Right atrium auricular region (tissue), 2 donors: ENCODE measurements around the gene GEMIN4. TPM values are rescaled to one million over a fixed set of nuclear protein-coding genes. Genes with fewer than 3 reads are reported as not detected.

Source experiments
- DNase-seq: peaks from one replicate; pipeline ENCODE4 v3.0.0-alpha.2; 2019; ENCODE audit warnings: low spot score
- H3K27ac ChIP-seq, 2 donors: fragments of 200-600 bp; sonication (generic); 1 replicate in 1 of 2; 2 replicates in 1 of 2; pipeline ENCODE4 v1.5.1; 2016 to 2019
- H3K27me3 ChIP-seq, 2 donors: fragments of 200-600 bp; sonication (generic); one replicate each; pipeline versions ENCODE4 v1.5.1 to v1.6.0; 2017 to 2019
- H3K36me3 ChIP-seq: fragments of 200-600 bp; sonication (generic); one replicate; pipeline ENCODE4 v1.5.1; 2016
- H3K4me1 ChIP-seq, 2 donors: fragments of 200-600 bp; sonication (generic); one replicate each; pipeline versions ENCODE4 v1.5.1 to v1.6.0; 2017 to 2019
- H3K4me3 ChIP-seq, 2 donors: fragments of 200-600 bp; sonication (generic); 1 replicate in 1 of 2; 2 replicates in 1 of 2; pipeline ENCODE4 v1.5.1; 2017 to 2019; ENCODE audit warnings: mild to moderate bottlenecking in 1 of 2, moderate library complexity in 1 of 2
- H3K9me3 ChIP-seq, 2 donors: fragments of 200-600 bp; sonication (generic); one replicate each; pipeline ENCODE4 v1.5.1; 2019
- total RNA-seq, 2 donors: library from RNA; depleted of rRNA; stranded (reverse); fragments of >200 nt; gene quantifications; one replicate each; pipeline ENCODE4 v1.1.0, GENCODE V29; 2016
- TF ChIP-seq, protein P1 (sequence below), 2 donors: fragments of 200-600 bp; sonication (generic); IDR thresholded peaks; one replicate each; pipeline ENCODE4 v1.5.1; 2019; ENCODE audit warnings: antibody characterized with exemption in 2 of 2

Gene GEMIN4
- total RNA-seq, 2 donors from 2014 or later: 8.2 to 19.7 TPM

DNA sequence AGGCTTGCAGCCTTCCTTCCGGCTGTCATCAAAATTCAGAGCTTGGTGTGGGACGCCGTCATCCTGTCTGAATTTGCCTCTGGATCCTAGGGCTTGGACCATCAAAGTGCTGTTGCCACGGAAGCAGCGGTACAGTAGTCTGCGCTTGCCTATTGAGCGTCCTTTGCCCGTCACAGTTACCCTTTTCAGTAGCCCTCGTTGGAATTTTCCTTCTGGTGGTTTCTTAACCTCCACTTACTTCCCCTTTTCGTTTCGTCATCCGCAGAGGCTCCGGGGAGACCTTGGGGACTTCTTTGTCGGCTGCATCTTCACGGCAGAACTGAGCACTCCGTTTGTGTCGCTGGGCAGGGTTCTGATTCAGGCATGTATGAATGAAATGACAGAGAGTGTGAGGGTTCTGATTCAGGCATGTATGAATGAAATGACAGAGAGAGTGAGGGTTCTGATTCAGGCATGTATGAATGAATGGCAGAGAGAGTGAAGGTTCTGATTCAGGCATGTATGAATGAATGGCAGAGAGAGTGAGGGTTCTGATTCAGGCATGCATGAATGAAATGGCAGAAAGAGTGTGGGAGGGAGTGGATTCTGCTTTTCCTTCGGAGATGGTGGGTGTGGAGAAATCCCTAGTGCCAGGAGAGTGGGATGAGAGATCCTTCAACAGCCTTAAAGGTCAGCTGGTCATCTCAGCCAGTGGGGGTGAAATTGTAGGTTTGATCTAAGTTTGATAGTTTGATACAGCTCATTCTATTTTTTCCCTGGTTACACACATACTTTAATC, 11.6 kb downstream of the GEMIN4 start:
- no peaks in the 10 kb centered on the region for H3K9me3 ChIP-seq
- no peak overlapping the region for H3K4me3 ChIP-seq
- H3K36me3 ChIP-seq: peaks cover 54% of the 10 kb centered on the region
- H3K27ac ChIP-seq: no peak overlapping the region
- no peaks in the 10 kb centered on the region for H3K27me3 ChIP-seq
- TF ChIP-seq, protein P1, sequence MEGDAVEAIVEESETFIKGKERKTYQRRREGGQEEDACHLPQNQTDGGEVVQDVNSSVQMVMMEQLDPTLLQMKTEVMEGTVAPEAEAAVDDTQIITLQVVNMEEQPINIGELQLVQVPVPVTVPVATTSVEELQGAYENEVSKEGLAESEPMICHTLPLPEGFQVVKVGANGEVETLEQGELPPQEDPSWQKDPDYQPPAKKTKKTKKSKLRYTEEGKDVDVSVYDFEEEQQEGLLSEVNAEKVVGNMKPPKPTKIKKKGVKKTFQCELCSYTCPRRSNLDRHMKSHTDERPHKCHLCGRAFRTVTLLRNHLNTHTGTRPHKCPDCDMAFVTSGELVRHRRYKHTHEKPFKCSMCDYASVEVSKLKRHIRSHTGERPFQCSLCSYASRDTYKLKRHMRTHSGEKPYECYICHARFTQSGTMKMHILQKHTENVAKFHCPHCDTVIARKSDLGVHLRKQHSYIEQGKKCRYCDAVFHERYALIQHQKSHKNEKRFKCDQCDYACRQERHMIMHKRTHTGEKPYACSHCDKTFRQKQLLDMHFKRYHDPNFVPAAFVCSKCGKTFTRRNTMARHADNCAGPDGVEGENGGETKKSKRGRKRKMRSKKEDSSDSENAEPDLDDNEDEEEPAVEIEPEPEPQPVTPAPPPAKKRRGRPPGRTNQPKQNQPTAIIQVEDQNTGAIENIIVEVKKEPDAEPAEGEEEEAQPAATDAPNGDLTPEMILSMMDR (IDR thresholded peaks at IDR 0.05): no peak
- no peaks in the 10 kb centered on the region for H3K4me1 ChIP-seq
- no peak for DNase-seq

- no peak overlapping the region for H3K27ac ChIP-seq
- DNase-seq: no peak
- H3K27me3 ChIP-seq: no peaks in the 10 kb centered on the region
- H3K4me1 ChIP-seq: peaks cover 0 to 7% of the 10 kb centered on the region in 2 donors
- TF ChIP-seq, protein P1 (IDR thresholded peaks at IDR 0.05): no peak
- H3K9me3 ChIP-seq: no peaks in the 10 kb centered on the region
- H3K36me3 ChIP-seq: peaks cover 26% of the 10 kb centered on the region
- H3K4me3 ChIP-seq: no peak overlapping the region
Observed at GRCh38 chr17:737561-738113, 14.4 kb downstream of the GEMIN4 start.

DNA sequence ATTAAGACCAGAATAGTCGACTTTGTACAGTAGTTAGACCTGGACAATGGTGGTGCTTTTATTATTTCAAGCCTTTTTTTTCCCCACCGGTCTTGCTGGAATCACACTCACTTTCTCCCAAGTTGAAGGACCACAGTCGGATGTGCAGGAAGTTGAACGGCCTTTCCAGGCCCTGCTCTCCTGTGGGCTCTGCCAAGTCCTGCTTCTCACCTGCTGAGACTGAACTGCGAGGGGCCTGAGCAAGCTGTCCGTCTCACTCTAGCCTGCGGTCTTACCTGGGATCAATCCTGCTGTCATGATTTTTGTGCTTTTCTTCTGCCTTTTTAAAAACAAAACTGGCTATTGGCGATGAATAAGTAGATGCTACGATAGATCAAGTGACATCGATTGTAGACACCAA, 18.3 kb downstream of the GEMIN4 start:
- Histone ChIP-seq H3K4me1 (peaks cover 0 to 16% of the 10 kb centered on the region in 2 donors), H3K27ac (no peak overlapping the region), H3K27me3 (no peaks in the 10 kb centered on the region), H3K9me3 (no peaks in the 10 kb centered on the region), H3K36me3 (no peaks in the 10 kb centered on the region), H3K4me3 (no peak overlapping the region)
- DNase-seq: no peak
- TF ChIP-seq, protein P1 (IDR thresholded peaks at IDR 0.05): no peak

- H3K9me3 ChIP-seq: no peaks in the 10 kb centered on the region
- H3K4me3 ChIP-seq: peak overlapping the region; percentile 80 to 82
- no peaks in the 10 kb centered on the region for H3K36me3 ChIP-seq
- peaks cover 0 to 16% of the 10 kb centered on the region in 2 donors for H3K4me1 ChIP-seq
- TF ChIP-seq, protein P1 (IDR thresholded peaks at IDR 0.05): no peak
- no peaks in the 10 kb centered on the region for H3K27me3 ChIP-seq
- peak overlapping the region; percentile 72 to 87 for H3K27ac ChIP-seq
- DNase-seq: no peak
Observed at GRCh38 chr17:732902-733720, 19.0 kb downstream of the GEMIN4 start.

- H3K36me3 ChIP-seq: no peaks in the 10 kb centered on the region
- peaks cover 0 to 16% of the 10 kb centered on the region in 2 donors for H3K4me1 ChIP-seq
- DNase-seq: no peak
- no peaks in the 10 kb centered on the region for H3K27me3 ChIP-seq
- peak within 1 kb of the TSS; percentile 76 to 87 for H3K27ac ChIP-seq
- H3K9me3 ChIP-seq: no peaks in the 10 kb centered on the region
- TF ChIP-seq, protein P1 (IDR thresholded peaks at IDR 0.05): no peak
- peak within 1 kb of the TSS; percentile 80 to 82 for H3K4me3 ChIP-seq
Observed at GRCh38 chr17:732067-732901, 19.8 kb downstream of the GEMIN4 start, which contains the start of gene TLCD3A. TLCD3A (plus strand) TSS chr17:732596; CDS start chr17:732648, 52 bp downstream.
